GM19328 (cell line): ENCODE results near the gene OPCML.
A peak's percentile ranks its signal among the peaks of the same experiment; 100 is the strongest.
"Not testable (repeated sequence)": the region's sequence is repeated elsewhere in the genome, so short reads cannot be mapped to it uniquely, and the experiment has no call there.

Source experiments
- ATAC-seq: cut with Tn5 transposase; IDR thresholded peaks from one replicate; pipeline ENCODE4 v1.9.1; 2021; ENCODE audit warnings: mild to moderate bottlenecking, moderate library complexity; ENCODE audit not compliant: unreplicated experiment

Gene OPCML

GRCh38 chr11:132423266-132423665 lies 1109.0 kb downstream of the OPCML start:
- no peak for ATAC-seq

GRCh38 chr11:132422722-132423121 lies 1109.6 kb downstream of the OPCML start:
- ATAC-seq = no peak

GRCh38 chr11:132421555-132421954 lies 1110.7 kb downstream of the OPCML start:
- no peak for ATAC-seq

- no peak for ATAC-seq
These were observed 1117.8 kb downstream of the OPCML start for GRCh38 chr11:132414451-132414850.

GRCh38 chr11:132410383-132410782 lies 1121.9 kb downstream of the OPCML start:
- ATAC-seq = no peak

GRCh38 chr11:132409573-132410355 lies 1122.5 kb downstream of the OPCML start:
- no peak for ATAC-seq

GRCh38 chr11:132408877-132409276 lies 1123.4 kb downstream of the OPCML start:
- ATAC-seq = peak; percentile 63

- ATAC-seq = no peak
These were observed 1126.6 kb downstream of the OPCML start for GRCh38 chr11:132405728-132406127.

- ATAC-seq = peak; percentile 97
These were observed 1130.1 kb downstream of the OPCML start for GRCh38 chr11:132402071-132402684.

GRCh38 chr11:132396318-132396717 lies 1136.0 kb downstream of the OPCML start:
- ATAC-seq = no peak

- ATAC-seq = no peak
These were observed 1136.9 kb downstream of the OPCML start for GRCh38 chr11:132395434-132395833.

- no peak for ATAC-seq
These were observed 1152.8 kb downstream of the OPCML start for GRCh38 chr11:132379540-132379939.

GRCh38 chr11:132373405-132374143 lies 1158.7 kb downstream of the OPCML start:
- ATAC-seq = no peak

GRCh38 chr11:132370114-132370513 lies 1162.2 kb downstream of the OPCML start:
- ATAC-seq = not testable (repeated sequence)

- no peak for ATAC-seq
These were observed 1165.0 kb downstream of the OPCML start for GRCh38 chr11:132367293-132367692.

GRCh38 chr11:132365650-132366049 lies 1166.7 kb downstream of the OPCML start:
- ATAC-seq = no peak
